ENCODE measurements around the gene ORAI3.
A peak's percentile ranks its signal among the peaks of the same experiment; 100 is the strongest.

Gene ORAI3

GRCh38 chr16:30987581-30988190, 38.8 kb downstream of the ORAI3 start:
- DNase-seq (ENCODE audit: low spot score) (no peak), FAIRE-seq (no peak)

DNA sequence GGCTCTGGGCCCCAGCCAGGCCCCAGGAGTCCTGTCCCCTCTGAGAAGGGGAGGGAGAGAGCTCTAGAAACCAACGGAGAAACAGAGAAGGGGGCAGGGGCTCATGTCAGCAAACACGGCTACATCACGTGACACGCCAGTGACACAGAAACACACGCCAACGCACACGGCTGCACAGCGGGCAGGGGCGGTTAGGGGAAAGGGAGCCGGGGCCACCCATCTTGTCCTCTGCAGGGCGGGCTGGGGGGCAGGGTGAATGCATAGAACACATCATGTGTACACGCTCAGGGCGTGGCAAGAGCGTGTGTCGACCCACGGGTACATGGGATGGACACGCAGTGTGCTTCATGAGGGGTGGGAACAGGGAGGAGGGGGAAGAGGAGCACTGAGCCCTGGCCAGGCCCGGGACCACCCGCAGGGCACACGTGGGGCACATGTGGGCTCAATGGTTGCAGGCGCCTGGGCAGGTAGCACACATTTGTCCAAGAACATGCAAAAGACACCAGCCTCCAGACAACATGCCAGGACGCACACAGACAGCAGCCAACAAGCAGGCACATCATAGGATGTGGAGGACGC, 40.7 kb downstream of the ORAI3 start:
- FAIRE-seq (no peak), DNase-seq (ENCODE audit: low spot score) (no peak)

DNA sequence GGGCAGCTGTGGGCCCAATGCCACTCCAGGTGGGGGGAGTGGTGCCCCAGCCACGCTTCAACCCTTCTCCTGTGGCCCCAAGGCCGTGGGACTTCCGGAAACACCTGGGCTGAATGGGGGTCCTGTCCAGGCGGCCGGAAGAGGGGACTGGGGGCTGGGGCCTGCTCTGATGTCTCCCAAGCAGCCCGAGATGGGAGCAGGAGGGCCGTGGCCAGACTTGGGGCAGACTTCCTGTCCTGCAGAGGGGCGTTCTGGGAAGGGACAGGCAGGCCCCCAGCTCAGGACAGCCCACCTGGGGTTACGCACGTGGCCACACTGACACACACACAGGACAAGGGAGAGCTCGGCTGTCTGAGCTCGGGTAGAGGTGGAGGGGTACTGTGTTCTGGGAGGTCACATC, 41.2 kb downstream of the ORAI3 start:
- FAIRE-seq (no peak), DNase-seq (ENCODE audit: low spot score) (no peak)

DNA sequence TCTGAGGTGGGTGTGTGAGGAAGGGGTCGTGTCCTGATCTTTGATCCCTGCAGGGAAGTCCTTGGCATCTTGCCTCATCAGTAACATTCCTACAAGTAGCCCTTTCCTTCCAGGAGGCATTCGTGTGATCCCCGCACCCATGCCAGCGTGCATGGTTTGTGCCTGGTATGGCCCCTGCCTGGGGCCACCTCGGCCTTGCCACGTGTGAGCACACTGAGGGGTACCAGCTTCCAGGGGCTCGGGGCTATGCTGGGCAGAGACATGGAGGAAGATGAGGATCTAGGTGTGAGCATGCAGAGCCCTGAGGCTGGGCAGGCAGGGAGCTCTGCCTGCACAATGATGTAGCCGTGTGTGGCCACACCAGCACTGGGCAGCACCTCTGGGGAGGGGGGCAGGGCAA, 42.2 kb downstream of the ORAI3 start:
- no peak for DNase-seq (ENCODE audit: low spot score)
- FAIRE-seq, result no peak

- DNase-seq (ENCODE audit: low spot score), result no peak
Measured at GRCh38 chr16:30992276-30992780, 43.5 kb downstream of the ORAI3 start.

DNA sequence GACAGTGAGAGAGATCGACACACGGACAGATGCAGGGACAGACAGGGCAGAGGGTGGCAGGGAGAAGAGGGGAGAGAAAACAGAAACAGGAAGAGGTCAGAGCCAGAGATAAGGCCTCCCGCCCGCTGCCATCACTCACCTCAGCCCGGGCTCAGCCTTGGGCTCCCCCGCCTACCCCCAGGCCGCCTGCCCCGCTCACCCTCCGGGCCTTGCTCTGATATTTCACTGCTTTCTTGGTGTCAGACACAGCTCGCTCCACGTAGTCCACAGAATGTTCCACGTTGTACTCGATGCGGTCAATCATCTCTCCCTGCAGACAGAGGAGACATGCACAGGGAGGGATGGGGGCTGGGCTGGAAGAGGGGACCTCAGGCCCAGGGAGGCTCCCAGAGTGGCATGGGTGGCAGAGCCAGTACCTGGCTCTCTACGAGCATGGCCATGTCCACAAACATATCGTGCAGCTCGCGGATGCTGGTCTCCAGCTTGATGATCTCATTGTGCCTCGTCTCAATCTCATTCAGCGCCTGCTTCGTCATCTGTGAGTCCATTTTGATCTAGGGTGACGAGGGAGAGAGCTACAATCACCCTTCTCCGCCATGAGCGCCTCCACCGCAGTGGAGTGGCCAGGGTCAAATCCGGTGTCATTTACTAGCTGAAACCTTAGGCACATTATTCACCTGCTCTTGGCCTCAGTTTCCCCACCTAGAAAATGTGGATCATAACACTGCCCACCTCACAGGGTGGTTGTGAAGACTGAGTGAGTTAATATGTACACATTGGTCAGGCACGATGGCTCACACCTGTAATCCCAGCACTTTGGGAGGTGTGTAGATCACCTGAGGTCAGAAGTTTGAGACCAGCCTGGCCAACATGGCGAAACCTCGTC, 44.3 kb downstream of the ORAI3 start:
- DNase-seq (ENCODE audit: low spot score), result no peak
- no peak for FAIRE-seq

More at GRCh38 chr16:30992276-30992780, 43.5 kb downstream of the ORAI3 start:
- no peak for FAIRE-seq

DNA sequence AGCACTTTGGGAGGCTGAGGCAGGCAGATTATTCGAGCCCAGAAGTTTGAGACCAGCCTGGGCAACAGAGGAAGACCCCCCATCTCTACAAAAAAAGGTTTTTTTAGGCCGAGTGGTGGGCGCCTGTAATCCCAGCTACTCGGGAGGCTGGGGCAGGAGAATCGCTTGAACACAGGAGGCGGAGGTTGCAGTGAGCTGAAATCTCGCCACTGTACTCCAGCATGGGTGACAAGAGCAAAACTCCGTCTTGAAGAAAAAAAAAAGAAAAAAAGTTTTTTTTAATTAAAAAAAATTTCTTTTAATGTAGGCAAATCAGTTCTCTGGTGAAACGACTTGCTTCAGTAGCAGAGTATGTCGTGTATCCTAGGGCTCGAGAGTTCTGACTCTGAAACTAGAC, 47.1 kb downstream of the ORAI3 start:
- DNase-seq (ENCODE audit: low spot score), result no peak
- no peak for FAIRE-seq

DNA sequence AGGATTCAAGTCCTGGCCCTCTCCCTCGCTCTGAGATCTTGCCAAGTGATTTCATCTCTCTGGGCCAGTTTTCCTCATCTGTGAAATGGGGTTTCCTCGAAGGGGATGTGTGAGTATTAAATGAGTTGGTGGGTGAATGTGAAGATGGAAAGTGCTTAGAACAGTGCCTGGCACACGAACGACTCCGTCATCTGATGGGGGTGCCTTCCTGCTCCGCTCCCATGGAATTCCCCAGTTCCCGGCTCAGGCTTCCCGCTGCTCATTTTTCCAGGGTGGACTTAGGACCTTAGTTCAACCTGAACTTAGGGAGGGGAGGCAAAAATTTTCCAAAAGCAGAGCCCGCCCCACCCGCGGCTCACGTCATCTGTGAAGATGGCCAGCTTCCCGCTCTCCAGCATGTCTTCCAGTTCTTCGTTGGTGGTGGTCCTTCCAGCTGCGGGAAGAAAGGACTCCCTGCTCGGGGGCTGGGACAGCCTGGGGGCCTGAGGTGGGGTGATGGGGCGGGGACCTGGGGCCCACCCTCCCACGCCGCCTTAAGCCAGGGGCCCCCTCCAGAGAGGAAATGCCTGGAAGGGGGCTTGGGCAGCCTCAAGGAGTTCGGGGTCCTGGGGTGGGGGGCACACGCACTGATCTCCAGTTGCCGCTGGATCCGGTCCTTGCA, 47.6 kb downstream of the ORAI3 start:
- FAIRE-seq (no peak), DNase-seq (ENCODE audit: low spot score) (peak; percentile 61)

DNA sequence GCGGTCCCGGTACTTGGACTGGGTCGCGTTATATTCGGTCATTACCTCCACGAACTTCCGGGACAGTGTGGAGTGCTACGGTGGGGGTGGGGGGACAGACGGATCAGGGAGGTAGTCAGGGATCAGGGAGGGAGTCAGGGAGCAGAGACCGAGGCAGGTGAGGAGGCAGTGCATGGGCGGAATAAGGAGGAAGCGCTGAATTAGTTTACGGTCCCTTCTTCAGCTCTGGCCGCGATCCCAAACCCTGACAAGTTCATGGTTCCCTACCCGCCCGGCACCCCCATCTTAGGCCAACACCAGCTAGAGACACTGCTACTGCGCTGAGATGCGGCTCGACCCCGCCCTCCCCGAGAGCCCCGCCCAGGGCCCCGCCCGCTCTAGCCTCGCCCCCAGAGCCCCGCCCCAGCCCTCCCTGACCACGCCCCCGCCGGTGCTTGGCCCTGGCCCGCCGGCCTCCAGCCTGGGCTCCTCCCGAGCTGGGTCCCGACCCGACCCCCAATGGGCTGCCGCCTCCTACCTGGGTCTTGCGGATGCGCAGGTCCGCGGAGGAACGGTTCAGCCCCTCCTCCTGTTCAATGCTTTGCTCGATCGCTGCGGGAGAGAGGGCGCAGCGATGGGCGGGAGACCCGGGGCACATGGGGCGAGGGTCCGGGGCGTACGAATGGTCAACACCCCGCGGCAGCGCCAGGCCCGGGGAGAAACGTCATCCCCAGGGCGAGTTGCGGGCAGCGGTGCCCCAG, 48.3 kb downstream of the ORAI3 start:
- FAIRE-seq, result no peak
- DNase-seq (ENCODE audit: low spot score), result peak; percentile 70

GRCh38 chr16:30997725-30998711, 49.1 kb downstream of the ORAI3 start:
- peak; percentile 89 for DNase-seq (ENCODE audit: low spot score)
- peak; percentile 71 for FAIRE-seq

GRCh38 chr16:30998852-30999761, 50.2 kb downstream of the ORAI3 start:
- no peak for DNase-seq (ENCODE audit: low spot score)
- FAIRE-seq, result no peak

- FAIRE-seq, result no peak
- DNase-seq (ENCODE audit: low spot score), result no peak
Measured at GRCh38 chr16:31000671-31001382, 52.0 kb downstream of the ORAI3 start.

DNA sequence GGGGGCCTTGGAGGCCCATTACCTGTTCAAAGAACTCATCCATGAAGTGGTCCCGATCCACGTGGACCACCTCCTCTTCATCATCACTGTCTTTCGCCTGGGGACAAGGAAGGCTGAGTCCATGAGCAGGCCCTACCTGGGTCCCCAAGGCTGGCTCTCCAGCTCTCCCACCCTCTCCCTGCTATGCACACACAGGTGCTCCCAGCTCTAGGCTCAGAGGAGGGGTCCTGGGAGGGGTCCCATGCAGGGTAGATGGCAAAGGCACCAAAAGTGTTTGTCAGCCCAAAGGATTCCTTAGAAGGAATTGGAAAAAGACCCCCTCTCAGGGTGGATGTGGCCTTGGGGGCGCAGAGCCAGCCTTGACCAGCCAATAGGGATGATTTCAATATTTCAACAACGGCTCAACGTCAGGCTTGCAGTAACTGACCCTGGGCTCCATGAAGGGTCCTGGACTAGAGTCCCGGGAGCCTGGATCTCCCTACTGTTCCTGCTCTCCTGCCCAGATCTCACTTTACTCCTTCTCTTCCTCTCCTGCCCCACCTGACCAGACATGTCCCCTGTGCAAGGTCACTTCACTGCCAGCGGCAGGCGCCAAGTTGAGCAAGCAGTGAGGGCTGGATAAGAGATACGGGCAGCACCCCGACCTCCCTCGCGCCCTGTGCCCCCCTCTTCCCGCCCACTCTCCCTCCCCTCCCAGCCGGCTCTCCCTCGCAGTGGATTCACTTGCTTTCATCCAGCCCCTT, 52.8 kb downstream of the ORAI3 start:
- no peak for DNase-seq (ENCODE audit: low spot score)
- no peak for FAIRE-seq

- FAIRE-seq (no peak), DNase-seq (ENCODE audit: low spot score) (no peak)
Measured at GRCh38 chr16:31002250-31002700, 53.4 kb downstream of the ORAI3 start.

DNA sequence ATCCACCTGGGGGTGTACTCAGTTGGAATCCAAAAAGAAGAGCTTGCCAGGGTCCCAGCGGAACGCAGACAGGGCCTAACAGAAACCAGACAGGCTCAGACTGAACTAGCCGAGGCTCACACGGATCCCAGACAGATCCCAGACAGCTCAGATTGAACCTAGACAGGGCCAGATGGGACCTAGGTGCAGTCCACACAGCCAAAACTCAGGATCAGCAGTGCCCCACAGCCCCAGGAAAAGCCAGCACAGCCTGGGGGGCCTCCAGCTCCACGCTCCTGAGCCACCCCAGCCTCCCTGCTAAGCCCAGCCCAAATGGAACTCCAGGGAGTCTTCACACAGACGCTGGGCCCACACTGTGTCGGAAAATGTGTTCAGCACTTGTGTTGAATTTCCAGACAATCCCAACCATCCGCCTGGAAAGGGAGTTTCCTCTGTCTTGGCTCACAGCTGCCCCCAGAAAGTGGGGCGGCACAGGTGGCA, 54.0 kb downstream of the ORAI3 start:
- DNase-seq (ENCODE audit: low spot score) (no peak), FAIRE-seq (no peak)

DNA sequence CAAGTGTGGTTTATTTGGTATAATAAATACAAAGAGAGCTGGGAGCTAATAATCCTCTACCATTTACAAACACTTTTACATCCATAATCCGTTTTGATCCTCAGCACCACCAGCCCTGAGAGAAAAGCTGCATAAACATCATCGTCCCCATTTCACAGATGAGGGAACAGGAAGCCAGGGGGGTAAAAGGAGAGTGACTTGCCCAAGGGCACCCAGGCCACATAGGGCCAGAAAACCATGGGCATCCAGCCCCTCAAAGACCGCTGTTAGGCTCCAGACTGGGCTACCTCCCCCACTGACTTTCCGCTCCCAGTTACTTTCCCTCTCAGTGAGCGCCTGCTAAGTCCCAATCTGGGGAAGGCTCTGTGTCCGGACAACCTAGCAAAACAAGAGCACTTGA, 54.9 kb downstream of the ORAI3 start:
- FAIRE-seq (no peak), DNase-seq (ENCODE audit: low spot score) (no peak)

All from RCC 7860 (cell line).